GM21360 (cell line): Measurements from ENCODE around the gene CACNB4.
A peak's percentile ranks its signal among the peaks of the same experiment; 100 is the strongest.

Source experiments
- ATAC-seq: cut with Tn5 transposase; IDR thresholded peaks from one replicate; pipeline ENCODE4 v1.9.1; 2021; ENCODE audit warnings: mild to moderate bottlenecking, moderate library complexity; ENCODE audit not compliant: unreplicated experiment

Gene CACNB4

DNA sequence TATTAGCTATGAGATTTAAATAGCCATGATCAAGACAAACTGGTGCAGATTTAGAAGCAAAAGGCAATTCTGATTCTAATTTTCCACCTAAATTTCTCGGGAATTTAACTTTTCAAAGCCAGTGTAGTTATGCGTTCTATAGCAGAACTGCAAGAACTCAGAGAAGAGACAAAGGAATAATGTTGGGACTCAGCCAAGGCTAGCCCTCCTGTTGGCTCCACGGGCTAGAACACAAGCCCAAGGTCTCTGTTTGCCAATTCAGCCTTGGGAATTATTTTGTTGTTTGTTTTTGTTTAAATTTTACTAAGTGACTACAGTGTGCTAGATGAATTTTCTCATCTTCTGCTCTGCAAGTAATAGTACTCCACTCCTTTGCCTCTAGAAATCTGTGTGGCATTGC is 121.2 kb downstream of the CACNB4 start:
- no peak for ATAC-seq

DNA sequence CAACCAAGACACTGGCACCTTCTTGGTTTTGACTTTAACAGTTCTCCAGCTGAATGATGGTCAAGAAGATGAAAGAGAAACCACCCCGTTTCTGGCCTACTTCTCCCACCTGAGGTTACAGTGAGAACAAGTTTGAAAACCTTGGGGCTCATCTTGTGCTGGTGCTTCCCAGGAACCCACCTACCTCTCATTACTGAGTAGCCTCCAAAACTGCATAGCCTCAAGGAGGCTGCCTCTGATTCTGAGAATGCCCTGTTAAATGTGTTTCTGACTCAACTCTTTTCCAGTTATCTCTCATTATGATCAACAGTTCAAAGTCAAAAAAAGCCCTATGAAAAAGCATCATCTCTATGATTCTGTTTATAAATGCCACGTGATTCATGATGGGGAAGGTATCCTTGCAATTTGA is 121.9 kb downstream of the CACNB4 start:
- ATAC-seq, result peak; percentile 61

- no peak for ATAC-seq
These were observed 123.1 kb downstream of the CACNB4 start for GRCh38 chr2:151975460-151976414.

DNA sequence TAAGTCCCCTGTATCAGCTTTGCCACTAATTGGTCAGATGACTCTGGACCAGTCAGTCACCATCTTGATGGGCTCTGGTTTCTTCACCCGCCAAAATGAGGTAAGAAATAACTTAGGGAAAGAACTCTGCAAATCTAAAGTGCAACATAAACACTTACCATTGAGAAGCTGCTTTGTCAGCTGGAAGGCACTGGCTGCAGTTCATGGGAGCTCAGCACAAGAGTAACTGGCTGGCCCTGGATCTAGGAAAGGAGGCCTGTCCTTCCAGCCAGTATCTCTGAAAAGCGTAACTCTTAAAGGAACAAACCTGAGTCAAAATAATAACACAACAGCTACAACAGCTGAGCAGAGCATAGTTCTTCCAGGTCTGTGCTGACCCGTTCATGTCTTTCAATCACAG is 123.9 kb downstream of the CACNB4 start:
- no peak for ATAC-seq

DNA sequence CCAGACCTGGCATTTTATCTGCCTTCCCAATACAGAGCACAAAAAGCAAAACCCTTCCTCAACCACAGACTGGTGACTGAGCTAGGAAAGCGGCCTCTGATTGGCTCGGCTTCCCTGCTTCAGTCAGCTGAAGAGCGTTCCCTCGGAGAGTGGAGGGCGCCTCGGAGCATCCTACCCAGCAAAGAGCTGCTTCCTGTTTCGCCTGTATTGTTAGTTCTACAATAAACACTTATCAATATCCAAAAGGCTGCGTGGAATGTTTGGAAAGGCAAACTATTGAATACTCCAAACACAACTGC is 125.0 kb downstream of the CACNB4 start:
- ATAC-seq, result no peak

DNA sequence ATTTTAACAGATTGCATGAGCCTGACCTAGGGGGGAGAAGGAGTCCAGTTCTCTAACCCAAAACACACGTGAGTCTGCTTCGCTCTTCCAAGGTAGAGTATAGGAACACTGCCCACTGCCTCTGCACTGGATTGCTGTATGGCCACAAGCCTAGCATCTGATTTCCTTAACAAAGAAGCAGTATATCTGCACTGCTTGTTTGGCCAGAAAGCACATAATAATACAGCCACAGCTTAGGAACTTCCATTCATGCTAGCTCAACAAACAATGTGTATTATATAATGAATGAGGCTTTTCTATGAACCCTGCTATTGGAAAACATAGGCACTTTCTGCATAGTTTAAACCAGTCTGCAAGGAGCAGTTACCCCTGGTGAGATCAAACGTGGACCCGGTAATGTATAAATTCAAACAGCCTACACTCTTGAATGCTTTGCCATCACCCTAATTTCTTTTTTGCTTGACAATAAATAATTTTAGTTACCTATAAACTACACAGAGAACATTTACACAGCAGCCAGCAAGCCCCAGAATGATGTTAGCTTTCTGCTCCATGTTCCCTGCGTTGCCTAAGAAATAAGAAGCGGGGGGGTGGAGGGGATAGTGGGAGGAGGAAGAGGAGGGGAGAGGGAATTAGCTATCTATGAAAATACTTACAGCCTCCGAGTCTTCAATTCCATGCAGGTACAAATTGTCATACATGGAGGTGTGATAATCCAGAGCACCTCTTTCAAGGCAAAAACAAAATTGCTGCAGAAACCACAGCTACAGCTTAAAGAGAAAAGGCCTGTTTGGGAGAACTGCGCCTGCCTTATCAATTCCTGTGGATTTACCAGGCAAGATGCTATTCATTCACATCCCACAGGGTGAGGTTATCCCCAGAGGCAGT is 125.6 kb downstream of the CACNB4 start:
- ATAC-seq, result no peak

DNA sequence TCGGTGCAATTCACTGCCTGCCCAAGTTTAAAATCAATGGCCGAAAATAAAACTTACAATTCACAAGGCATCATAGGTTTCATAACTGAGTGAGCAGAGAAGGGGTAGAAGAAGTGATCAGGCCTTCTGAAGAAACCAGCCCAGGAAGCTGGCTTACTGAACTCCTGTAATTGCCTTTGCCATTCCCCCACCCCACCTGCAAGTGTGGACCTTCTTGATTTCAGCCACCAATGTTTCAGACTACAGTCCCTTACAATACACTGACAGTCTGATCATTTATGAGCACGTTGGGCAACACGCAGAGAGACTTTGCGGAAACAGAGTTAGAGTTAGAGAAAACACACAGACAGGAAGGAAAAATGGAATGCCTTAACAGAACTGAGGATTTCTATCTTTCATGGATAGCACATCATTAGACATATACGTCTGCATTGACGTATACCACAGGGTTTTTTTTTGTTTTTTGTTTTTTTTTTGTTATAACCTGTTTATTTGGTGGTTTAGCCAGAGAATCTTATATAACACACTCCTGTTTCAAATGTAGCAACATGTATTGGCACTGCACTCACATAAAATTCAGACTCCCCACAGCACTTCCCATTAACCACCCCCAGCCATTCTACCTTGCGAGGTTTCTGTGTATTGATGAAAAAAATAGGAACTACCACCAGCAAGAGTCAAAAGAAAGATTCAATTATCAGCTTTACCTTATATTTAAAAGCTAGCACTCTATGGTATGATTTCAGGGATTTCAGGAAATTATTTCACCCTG is 126.4 kb downstream of the CACNB4 start:
- no peak for ATAC-seq

GRCh38 chr2:151971301-151972051 is 127.4 kb downstream of the CACNB4 start:
- no peak for ATAC-seq

DNA sequence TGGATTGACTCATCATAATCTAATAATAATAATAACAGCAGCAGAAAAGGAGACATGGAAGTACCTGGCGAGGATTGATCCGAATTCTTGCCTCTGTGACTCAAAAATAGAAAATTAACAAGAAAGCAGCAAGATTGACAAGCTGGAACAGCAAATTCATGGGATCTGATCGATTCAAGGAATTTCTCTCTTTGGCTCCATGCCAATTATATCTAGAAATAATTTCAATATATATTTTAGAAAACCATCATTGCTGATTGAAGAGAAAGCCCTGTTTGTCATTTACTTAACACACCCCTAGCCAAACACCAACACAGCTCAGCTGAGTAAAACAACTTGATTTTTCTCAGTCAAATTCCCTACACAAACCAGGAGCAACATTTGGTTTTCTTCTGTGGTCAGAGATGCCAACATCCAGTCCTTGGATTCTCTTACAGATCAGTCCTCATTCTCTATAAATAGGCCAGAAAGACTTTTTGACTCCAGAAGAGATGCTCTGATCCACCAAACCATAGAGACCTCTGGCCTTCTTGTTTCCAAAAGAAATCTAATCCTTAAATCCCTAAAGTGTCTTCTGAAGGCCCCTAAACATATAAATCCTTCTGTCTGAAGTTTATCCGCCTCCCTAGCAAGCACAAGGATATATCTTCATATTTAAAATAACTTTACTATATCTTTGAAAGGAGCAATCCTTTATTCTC is 129.9 kb downstream of the CACNB4 start:
- no peak for ATAC-seq

GRCh38 chr2:151967829-151968722 is 130.8 kb downstream of the CACNB4 start:
- no peak for ATAC-seq

DNA sequence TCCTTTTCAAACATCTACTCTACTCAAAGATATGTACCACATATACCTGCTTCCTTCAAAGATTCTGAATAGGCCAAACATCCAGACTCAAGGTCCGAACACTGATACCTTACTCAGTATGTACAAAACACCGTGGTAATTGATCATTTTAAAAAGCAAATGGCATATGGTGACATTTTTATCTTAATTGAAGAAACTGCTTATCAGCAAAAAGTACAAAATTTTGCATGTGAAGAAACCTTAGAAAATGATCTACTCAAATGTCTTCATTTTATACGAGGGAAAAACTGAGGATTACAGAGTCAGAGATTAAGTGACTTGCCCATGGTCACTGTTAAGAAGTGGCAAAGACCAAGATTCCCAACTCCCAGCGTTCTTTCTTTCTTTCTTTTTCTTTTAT is 133.0 kb downstream of the CACNB4 start:
- no peak for ATAC-seq

- ATAC-seq, result no peak
These were observed 137.3 kb downstream of the CACNB4 start for GRCh38 chr2:151961558-151961957.

DNA sequence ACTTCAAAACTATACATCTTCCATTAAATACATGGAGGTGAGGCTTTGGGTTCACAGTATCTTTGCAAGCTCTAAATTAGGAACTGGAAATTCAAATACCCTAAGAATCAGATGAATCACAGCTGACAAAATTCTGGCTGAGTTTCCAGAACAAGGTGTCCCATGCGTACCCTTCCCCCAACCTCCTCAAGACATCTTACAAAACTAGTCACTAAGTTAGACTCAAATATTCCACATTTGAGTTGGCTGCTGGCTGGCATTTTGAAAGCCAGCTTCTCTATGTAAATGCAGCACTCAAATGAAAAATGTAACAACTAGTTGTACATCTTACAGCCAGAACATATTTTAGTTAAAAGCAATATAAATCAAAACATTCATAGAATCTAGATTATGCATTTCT is 139.6 kb downstream of the CACNB4 start:
- ATAC-seq, result no peak

DNA sequence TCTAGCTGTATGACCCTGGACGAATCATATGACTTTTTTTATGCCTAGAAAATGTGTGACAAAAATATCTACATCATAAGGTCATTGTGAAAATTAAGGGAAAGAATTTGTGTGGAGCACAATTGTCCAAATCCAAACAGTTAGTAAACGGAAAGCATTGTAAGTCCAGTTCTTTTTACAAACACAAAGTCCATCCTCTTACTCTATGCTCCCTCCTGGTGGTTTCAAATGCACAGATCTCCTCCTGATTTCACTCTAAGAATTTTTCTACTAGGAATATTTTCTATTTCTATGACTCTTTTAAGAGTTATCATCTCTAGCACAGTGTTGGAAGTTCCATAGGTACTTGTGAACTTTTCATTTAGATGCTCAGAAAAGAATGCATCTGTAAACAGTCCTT is 145.4 kb downstream of the CACNB4 start:
- ATAC-seq, result no peak

- no peak for ATAC-seq
These were observed 146.0 kb downstream of the CACNB4 start for GRCh38 chr2:151952691-151953456.

DNA sequence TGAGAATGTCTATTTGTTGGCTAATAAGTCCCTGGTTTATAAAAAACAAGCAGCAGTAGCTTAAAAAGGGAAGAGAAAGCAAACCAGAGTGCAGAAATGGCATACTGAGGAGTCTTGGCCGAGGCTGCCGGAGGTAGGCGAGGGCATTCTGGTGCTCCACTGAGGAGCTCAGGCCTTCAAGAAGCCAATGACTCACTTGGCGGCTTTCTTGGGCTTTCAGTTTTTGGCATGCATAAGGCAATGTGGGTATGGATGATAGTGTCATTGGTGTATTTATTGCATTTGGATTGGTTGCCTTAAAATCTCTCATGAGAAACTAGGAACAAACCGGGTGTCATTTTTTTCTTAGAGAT is 151.1 kb downstream of the CACNB4 start:
- peak; percentile 66 for ATAC-seq

DNA sequence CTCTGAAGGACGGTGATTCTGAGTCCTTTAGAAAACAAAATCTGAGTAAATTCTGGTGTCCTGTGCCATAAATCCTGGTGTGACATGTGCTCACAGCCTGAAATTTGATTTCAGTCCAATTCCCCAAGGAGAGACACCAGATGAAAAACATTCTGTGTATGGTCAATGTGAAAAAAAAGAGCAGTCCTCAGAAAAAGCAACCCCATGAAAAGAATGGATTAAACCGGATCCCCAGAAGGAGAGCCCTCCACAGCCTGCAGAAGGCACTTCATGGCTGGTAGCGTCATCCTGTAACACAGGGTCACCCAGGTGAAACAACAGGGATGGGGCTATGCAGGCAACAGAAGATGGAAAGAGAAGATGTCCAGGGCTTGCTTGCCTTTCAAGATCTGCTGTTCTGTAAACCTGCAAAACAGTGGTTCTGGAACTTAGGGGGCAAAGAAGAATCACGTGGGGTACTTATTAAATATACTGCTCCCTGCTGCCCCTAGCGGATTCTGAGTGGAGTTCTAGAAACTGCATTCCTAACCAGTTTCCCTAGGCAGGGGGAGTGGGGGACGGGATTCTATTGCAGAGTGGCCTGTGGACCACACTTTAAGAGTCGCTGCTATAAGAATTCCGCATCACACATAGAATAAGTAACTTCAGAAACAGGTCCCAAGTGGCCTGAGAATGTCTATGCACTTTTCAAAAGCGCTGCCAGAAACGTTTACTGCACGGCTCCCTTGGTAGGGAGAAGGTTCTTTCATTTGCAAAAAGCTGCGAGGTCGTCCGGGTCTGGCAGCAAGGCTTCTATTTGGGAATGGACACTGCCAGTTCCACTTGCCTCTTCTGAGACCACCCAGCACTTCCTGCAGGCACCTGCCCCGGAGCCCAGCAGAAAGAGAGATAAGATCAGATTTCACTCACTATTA is 151.7 kb downstream of the CACNB4 start:
- peak; percentile 72 for ATAC-seq
